ENCODE data around the gene C22orf15. TPM values are rescaled to one million over a fixed set of nuclear protein-coding genes. Genes with fewer than 3 reads are reported as not detected.
A peak's percentile ranks its signal among the peaks of the same experiment; 100 is the strongest.

Gene C22orf15
- total and polyA plus RNA-seq, 9 of the 15 experiments (the other 6 are each of a cell fraction or from before 2014, with no cell fraction given): 0.07 TPM; not detected in 8

DNA sequence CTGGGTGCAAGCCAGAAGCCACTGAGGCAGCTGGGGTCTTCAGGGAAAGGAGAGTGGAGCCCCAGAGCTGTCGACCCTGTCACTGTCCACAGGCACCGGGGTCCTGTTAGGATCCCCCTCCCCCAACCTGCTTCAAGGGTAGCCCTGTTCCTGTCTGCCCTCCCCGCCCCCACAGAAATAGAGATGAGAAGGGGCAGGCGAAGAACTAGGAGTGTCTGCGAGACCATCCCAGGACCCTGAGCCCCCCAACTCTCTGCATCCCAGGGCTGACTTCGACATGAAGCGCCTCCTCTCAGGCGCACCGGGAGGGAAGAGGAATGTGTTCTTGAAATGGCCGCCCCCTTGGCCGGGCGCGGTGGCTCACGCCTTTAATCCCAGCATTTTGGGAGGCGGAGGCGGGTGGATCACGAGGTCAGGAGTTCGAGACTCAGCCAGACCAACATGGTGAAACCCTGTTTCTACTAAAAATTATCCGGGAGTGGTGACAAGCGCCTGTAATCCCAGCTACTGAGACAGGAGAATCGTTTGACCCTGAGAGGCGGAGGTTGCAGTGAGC lies 11.3 kb upstream of the C22orf15 start (continued):
- TF ChIP-seq ILF3 (IDR thresholded peaks at IDR 0.05; ENCODE audit: borderline replicate concordance) (no peak), MTA3 (IDR thresholded peaks at IDR 0.05; ENCODE audit: borderline replicate concordance) (no peak), CREB1 (IDR thresholded peaks at IDR 0.05) (no peak), CREB1 (CRISPR knock-in tag; IDR thresholded peaks at IDR 0.05) (no peak), OTX1 (CRISPR knock-in tag; IDR thresholded peaks at IDR 0.05) (no peak), ZNF696 (CRISPR knock-in tag; conservative IDR thresholded peaks at IDR 0.05) (no peak), ZNF217 (CRISPR knock-in tag; IDR thresholded peaks at IDR 0.05) (no peak), BRD4 (IDR thresholded peaks at IDR 0.05) (no peak), ETV1 (tag; conservative IDR thresholded peaks at IDR 0.05; ENCODE audit: low read depth) (0 out of 2 replicates have a peak, but pooled peaks have one; percentile 29), SOX6 (IDR thresholded peaks at IDR 0.05) (no peak), ARID3A (IDR thresholded peaks at IDR 0.05; ENCODE audit: borderline replicate concordance, low read depth, low read length) (no peak), POLR2H (tag; IDR thresholded peaks at IDR 0.05; ENCODE audit: low read depth) (peak; percentile 90), ZFP1 (CRISPR knock-in tag; IDR thresholded peaks at IDR 0.05) (no peak), ELF2 (CRISPR knock-in tag; IDR thresholded peaks at IDR 0.05) (no peak), PCBP1 (IDR thresholded peaks at IDR 0.05; ENCODE audit: low read depth, low read length, poor library complexity, severe bottlenecking) (peak; percentile 4), RBM17 (IDR thresholded peaks at IDR 0.05; ENCODE audit: borderline replicate concordance, low read depth, low read length) (no peak), CBX2 (IDR thresholded peaks at IDR 0.05; ENCODE audit: insufficient read depth, low read length, poor library complexity, severe bottlenecking) (no peak), MYNN (IDR thresholded peaks at IDR 0.05) (no peak), MYNN (CRISPR knock-in tag; IDR thresholded peaks at IDR 0.05) (no peak), ZNF57 (CRISPR knock-in tag; IDR thresholded peaks at IDR 0.05) (no peak), SMC3 (conservative IDR thresholded peaks at IDR 0.05; ENCODE audit: insufficient read depth, low read depth, low read length) (no peak), NCOA2 (IDR thresholded peaks at IDR 0.05; ENCODE audit: partially characterized antibody in 2 of 2) (no peak)
- TF ChIP-seq, protein P1, sequence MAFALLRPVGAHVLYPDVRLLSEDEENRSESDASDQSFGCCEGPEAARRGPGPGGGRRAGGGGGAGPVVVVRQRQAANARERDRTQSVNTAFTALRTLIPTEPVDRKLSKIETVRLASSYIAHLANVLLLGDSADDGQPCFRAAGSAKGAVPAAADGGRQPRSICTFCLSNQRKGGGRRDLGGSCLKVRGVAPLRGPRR (CRISPR knock-in tag; IDR thresholded peaks at IDR 0.05): no peak
- TF ChIP-seq, protein P2, sequence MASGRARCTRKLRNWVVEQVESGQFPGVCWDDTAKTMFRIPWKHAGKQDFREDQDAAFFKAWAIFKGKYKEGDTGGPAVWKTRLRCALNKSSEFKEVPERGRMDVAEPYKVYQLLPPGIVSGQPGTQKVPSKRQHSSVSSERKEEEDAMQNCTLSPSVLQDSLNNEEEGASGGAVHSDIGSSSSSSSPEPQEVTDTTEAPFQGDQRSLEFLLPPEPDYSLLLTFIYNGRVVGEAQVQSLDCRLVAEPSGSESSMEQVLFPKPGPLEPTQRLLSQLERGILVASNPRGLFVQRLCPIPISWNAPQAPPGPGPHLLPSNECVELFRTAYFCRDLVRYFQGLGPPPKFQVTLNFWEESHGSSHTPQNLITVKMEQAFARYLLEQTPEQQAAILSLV (tag; IDR thresholded peaks at IDR 0.05): no peak
- TF ChIP-seq, protein P3, sequence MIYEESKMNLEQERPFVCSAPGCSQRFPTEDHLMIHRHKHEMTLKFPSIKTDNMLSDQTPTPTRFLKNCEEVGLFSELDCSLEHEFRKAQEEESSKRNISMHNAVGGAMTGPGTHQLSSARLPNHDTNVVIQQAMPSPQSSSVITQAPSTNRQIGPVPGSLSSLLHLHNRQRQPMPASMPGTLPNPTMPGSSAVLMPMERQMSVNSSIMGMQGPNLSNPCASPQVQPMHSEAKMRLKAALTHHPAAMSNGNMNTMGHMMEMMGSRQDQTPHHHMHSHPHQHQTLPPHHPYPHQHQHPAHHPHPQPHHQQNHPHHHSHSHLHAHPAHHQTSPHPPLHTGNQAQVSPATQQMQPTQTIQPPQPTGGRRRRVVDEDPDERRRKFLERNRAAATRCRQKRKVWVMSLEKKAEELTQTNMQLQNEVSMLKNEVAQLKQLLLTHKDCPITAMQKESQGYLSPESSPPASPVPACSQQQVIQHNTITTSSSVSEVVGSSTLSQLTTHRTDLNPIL (CRISPR knock-in tag; IDR thresholded peaks at IDR 0.05): no peak
